ENCODE results near the gene OR51G1. TPM values are rescaled to one million over a fixed set of nuclear protein-coding genes. Genes with fewer than 3 reads are reported as not detected.

OR51G1 gene
- total RNA-seq, 1 experiment from 2014 or later, result not detected

DNA sequence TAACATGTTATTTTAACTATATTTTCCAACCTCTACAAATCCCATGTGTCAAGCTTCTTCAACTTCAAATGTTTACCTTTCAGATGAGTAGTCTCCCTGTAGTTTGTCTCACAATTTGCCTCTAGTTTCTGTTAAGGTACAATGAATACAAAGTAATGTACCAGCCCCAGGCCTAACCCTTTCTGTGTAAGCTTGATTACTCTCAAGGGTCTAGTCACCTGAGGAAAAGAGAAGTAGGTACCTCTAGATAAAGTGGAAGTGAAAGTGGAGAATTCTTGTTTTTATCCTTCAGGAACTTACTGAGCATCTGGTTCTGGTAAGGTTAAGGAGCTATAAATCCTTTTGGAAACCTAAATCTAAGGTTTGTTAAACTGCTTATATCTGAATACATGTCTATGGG, 20.7 kb downstream of the OR51G1 start, which contains the start of gene OR51A7:
OR51A7 (plus strand) TSS at position 300 of the 400 bp plus-strand sequence. CDS start 3,587 bp downstream, outside the sequence.
- H3K9me2 ChIP-seq (ENCODE audit: insufficient read depth), result no peaks in the 10 kb centered on the region
- no peaks in the 10 kb centered on the region for H3F3A ChIP-seq (ENCODE audit: insufficient read depth, low read depth)
- H3K4me3 ChIP-seq, result no peak within 1 kb of the TSS
- ChIA-PET CTCF (no interaction called here), POLR2A (ENCODE audit: unreplicated experiment) (no interaction called here)
- H2AFZ ChIP-seq, result no peak within 1 kb of the TSS
- no peaks in the 10 kb centered on the region for H3K27me3 ChIP-seq (ENCODE audit: insufficient read depth, low read depth)
- H3K79me2 ChIP-seq (ENCODE audit: low read depth), result no peaks in the 10 kb centered on the region
- TF ChIP-seq EZH2 (IDR thresholded peaks at IDR 0.05; ENCODE audit: low read depth), result no peak
- TF ChIP-seq, protein P1, sequence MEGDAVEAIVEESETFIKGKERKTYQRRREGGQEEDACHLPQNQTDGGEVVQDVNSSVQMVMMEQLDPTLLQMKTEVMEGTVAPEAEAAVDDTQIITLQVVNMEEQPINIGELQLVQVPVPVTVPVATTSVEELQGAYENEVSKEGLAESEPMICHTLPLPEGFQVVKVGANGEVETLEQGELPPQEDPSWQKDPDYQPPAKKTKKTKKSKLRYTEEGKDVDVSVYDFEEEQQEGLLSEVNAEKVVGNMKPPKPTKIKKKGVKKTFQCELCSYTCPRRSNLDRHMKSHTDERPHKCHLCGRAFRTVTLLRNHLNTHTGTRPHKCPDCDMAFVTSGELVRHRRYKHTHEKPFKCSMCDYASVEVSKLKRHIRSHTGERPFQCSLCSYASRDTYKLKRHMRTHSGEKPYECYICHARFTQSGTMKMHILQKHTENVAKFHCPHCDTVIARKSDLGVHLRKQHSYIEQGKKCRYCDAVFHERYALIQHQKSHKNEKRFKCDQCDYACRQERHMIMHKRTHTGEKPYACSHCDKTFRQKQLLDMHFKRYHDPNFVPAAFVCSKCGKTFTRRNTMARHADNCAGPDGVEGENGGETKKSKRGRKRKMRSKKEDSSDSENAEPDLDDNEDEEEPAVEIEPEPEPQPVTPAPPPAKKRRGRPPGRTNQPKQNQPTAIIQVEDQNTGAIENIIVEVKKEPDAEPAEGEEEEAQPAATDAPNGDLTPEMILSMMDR (conservative IDR thresholded peaks at IDR 0.05), result no peak
- H3K4me1 ChIP-seq (replicated peaks; ENCODE audit: insufficient read depth), result no peaks in the 10 kb centered on the region
- no peak for DNase-seq
- no peaks in the 10 kb centered on the region for H3K36me3 ChIP-seq (ENCODE audit: low read depth)
- BruUV-seq (replicated peaks), result no TSS peak
- intact Hi-C loops (cut with micrococcal nuclease; ENCODE audit: unreplicated experiment), result no loop called here
- H3K27ac ChIP-seq, result no peak within 1 kb of the TSS
- H4K20me1 ChIP-seq (ENCODE audit: insufficient read depth), result no peaks in the 10 kb centered on the region
- no peaks in the 10 kb centered on the region for H3K9me3 ChIP-seq (ENCODE audit: insufficient read depth, low read depth)
- no peak within 1 kb of the TSS for H3K4me2 ChIP-seq

DNA sequence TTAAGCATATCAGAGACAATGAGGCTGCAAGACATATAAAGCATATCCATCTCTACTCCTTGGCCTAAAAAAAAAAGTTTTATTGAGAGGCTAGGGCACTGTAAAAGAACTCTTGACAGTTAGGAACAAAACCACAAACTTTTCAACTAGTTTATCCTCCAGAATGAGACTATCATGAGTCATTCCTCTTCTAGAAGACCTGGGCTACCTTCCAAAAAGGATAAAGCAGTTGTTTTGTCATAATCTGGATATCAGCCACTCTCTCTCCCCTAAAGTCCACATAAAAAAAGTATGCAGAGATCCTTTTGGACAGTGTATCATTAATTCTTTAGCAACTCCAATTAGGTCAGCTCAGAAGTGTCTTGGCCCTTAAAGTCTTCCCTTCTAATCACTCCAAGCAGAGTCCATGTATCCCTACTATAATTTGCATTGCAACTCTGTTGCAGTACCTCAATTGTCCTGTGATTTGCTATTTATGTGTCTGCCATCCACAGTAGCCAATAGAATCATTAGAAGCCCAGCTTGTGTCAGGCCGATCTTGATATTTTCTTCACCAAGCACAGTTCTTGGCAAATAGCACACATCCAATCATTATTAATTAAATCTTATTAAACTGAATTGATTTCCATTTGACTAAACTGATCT, 32.0 kb downstream of the OR51G1 start:
- Histone ChIP-seq H3K27ac (no peak overlapping the region), H3K4me1 (replicated peaks; ENCODE audit: insufficient read depth) (no peaks in the 10 kb centered on the region), H2AFZ (no peak overlapping the region), H3K4me2 (no peak overlapping the region), H3K27me3 (ENCODE audit: insufficient read depth, low read depth) (no peaks in the 10 kb centered on the region), H3K79me2 (ENCODE audit: low read depth) (no peaks in the 10 kb centered on the region), H3K36me3 (ENCODE audit: low read depth) (no peaks in the 10 kb centered on the region), H4K20me1 (ENCODE audit: insufficient read depth) (no peaks in the 10 kb centered on the region), H3K9me3 (ENCODE audit: insufficient read depth, low read depth) (no peaks in the 10 kb centered on the region), H3K9me2 (ENCODE audit: insufficient read depth) (no peaks in the 10 kb centered on the region), H3F3A (ENCODE audit: insufficient read depth, low read depth) (no peaks in the 10 kb centered on the region), H3K4me3 (no peak overlapping the region)
- no TSS peak for BruUV-seq (replicated peaks)
- ChIA-PET POLR2A (ENCODE audit: unreplicated experiment) (no interaction called here), CTCF (no interaction called here)
- no peak for TF ChIP-seq EZH2 (IDR thresholded peaks at IDR 0.05; ENCODE audit: low read depth)
- TF ChIP-seq, protein P1 (conservative IDR thresholded peaks at IDR 0.05), result no peak
- no peak for DNase-seq
- intact Hi-C loops (cut with micrococcal nuclease; ENCODE audit: unreplicated experiment), result no loop called here

DNA sequence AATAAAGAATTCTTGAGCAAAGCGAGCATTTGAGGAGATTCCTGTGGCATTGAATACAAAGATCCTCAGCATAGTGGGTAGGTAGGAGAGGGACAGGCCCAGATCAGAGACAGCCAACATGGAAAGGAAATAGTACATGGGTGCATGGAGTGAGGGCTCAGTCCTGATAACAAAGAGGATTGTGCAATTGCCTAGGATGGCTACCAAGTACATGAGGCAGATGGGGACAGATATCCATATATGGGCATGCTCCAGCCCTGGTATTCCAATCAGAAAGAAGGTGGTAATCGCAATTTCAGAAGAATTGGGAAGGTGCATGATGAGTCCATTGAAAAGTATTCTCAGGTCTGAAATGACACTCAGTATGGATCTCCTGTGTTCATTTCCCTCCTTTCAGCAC, 33.9 kb downstream of the OR51G1 start:
- POLR2A ChIA-PET (ENCODE audit: unreplicated experiment), result no interaction called here
- DNase-seq, result no peak
- Histone ChIP-seq H3K4me1 (replicated peaks; ENCODE audit: insufficient read depth) (no peaks in the 10 kb centered on the region), H3K27me3 (ENCODE audit: insufficient read depth, low read depth) (no peaks in the 10 kb centered on the region), H2AFZ (no peak overlapping the region), H3K9me3 (ENCODE audit: insufficient read depth, low read depth) (no peaks in the 10 kb centered on the region), H3K36me3 (ENCODE audit: low read depth) (no peaks in the 10 kb centered on the region), H3K4me2 (no peak overlapping the region), H3K79me2 (ENCODE audit: low read depth) (no peaks in the 10 kb centered on the region), H3F3A (ENCODE audit: insufficient read depth, low read depth) (no peaks in the 10 kb centered on the region), H3K27ac (no peak overlapping the region), H3K9me2 (ENCODE audit: insufficient read depth) (no peaks in the 10 kb centered on the region), H4K20me1 (ENCODE audit: insufficient read depth) (no peaks in the 10 kb centered on the region), H3K4me3 (no peak overlapping the region)
- BruUV-seq (replicated peaks), result no TSS peak
- intact Hi-C loops (cut with micrococcal nuclease; ENCODE audit: unreplicated experiment), result no loop called here
- TF ChIP-seq, protein P1 (conservative IDR thresholded peaks at IDR 0.05), result no peak
- TF ChIP-seq EZH2 (IDR thresholded peaks at IDR 0.05; ENCODE audit: low read depth), result no peak
- CTCF ChIA-PET, result no interaction called here

Measured in PC-9 (cell line).